K562 (cell line): Measurements from ENCODE around the gene LINGO3. TPM values are rescaled to one million over a fixed set of nuclear protein-coding genes. Genes with fewer than 3 reads are reported as not detected.

Experiments used
- ATAC-seq: fragments of 200-7000 bp; cut with Tn5 transposase; 3 replicates; pipeline ENCODE4 v1.9.1; 2020; ENCODE audit warnings: moderate library complexity
- BruUV-seq: library from RNA; stranded (reverse); fragments of 400-500 nt; replicated peaks from 2 replicates; lab custom pipeline; 2021; lab: Mats Ljungman, UMichigan
- CTCF ChIA-PET: fragments of 300-600 bp; formaldehyde crosslinking; extraction: SDS; loops from one replicate; lab custom pipeline; 2021; ENCODE audit warnings: low intra/inter-chr PET ratio; lab: Yijun Ruan, JAX
- POLR2A ChIA-PET: fragments of 300-600, 350-650 bp; sonication (Branson Sonifier 250); formaldehyde crosslinking; extraction: SDS; loops from one replicate; lab custom pipeline; 2021; ENCODE audit warnings: antibody characterized with exemption, inconsistent platforms; lab: Yijun Ruan, JAX
- DNase-seq, 4 experiments: peaks; one replicate each; pipeline versions ENCODE4 v3.0.0 to v3.0.0-alpha.2; 2011 to 2018; ENCODE audit warnings: low spot score in 3 of 4, mixed read lengths in 3 of 4; ENCODE audit errors: extremely low read depth in 1 of 4
- FAIRE-seq: peaks from 2 replicates; lab custom pipeline; 2011; peaks lifted over from hg19 to GRCh38; lab: Jason Lieb, UNC
- H2AFZ ChIP-seq: 2 replicates; pipeline ENCODE4 v1.6.0; 2011; ENCODE audit warnings: low read depth, low read length, control low read depth, inconsistent platforms
- H3K27ac ChIP-seq: fragments of 200-600 bp; 3 replicates; pipeline ENCODE4 v1.8.0; 2011; ENCODE audit warnings: low read depth, mild to moderate bottlenecking, control low read depth, inconsistent platforms, low read length, moderate library complexity, mixed read lengths; ENCODE audit errors: extremely low read depth
- H3K27me3 ChIP-seq, 2 experiments: fragments of 300-600 bp in 1 of 2; 2 replicates in 1 of 2; 3 replicates in 1 of 2; pipeline versions ENCODE4 v1.6.0 to v1.8.0; 2011; ENCODE audit warnings: inconsistent platforms in 2 of 2, low read length in 2 of 2, mild to moderate bottlenecking in 1 of 2, mixed read lengths in 1 of 2, moderate library complexity in 1 of 2; ENCODE audit not compliant: control insufficient read depth in 2 of 2, insufficient read depth in 2 of 2
- H3K36me3 ChIP-seq: fragments of 300-600 bp; 3 replicates; pipeline ENCODE4 v1.8.0; 2011; ENCODE audit warnings: mild to moderate bottlenecking, low read length, inconsistent platforms; ENCODE audit not compliant: control insufficient read depth, insufficient read depth
- H3K4me1 ChIP-seq, 2 experiments: fragments of 200-600 bp in 1 of 2; replicated peaks in 1 of 2; 2 replicates in 1 of 2; 3 replicates in 1 of 2; pipeline versions ENCODE4 v1.5.1 to v1.8.0; 2011; ENCODE audit warnings: inconsistent platforms in 2 of 2, low read length in 2 of 2, mild to moderate bottlenecking in 1 of 2, mixed read lengths in 1 of 2, moderate library complexity in 1 of 2; ENCODE audit not compliant: control insufficient read depth in 2 of 2, insufficient read depth in 2 of 2
- H3K4me2 ChIP-seq: 2 replicates; pipeline ENCODE4 v1.6.1; 2011; ENCODE audit warnings: low read length, control low read depth, inconsistent platforms, mixed read lengths; ENCODE audit not compliant: insufficient read depth
- H3K4me3 ChIP-seq: fragments of 200-600 bp; sonication (generic), shearing (Covaris generic); 2 replicates; pipeline ENCODE4 v1.5.1; 2016; ENCODE audit warnings: control low read depth, inconsistent platforms
- H3K79me2 ChIP-seq: fragments of 200-600 bp; 3 replicates; pipeline ENCODE4 v1.8.0; 2011; ENCODE audit warnings: low read length, inconsistent platforms; ENCODE audit not compliant: control insufficient read depth, insufficient read depth
- H3K9ac ChIP-seq, 2 experiments: 2 replicates each; pipeline versions ENCODE4 v1.6.0 to v1.6.1; 2011; ENCODE audit warnings: low read depth in 2 of 2, low read length in 2 of 2, control low read depth in 1 of 2, inconsistent platforms in 1 of 2, mild to moderate bottlenecking in 1 of 2, mixed read lengths in 1 of 2; ENCODE audit not compliant: insufficient read depth in 1 of 2
- H3K9me1 ChIP-seq: one replicate; pipeline ENCODE4 v1.6.0; 2011; ENCODE audit warnings: inconsistent platforms, mild to moderate bottlenecking, low read length, moderate library complexity; ENCODE audit not compliant: control insufficient read depth, insufficient read depth
- H3K9me3 ChIP-seq: replicated peaks from 2 replicates; pipeline ENCODE4 v1.5.1; 2011; ENCODE audit warnings: low read depth, low read length, inconsistent platforms; ENCODE audit not compliant: control insufficient read depth, insufficient read depth
- H4K20me1 ChIP-seq: replicated peaks from 2 replicates; pipeline ENCODE4 v1.6.1; 2011; ENCODE audit warnings: low read length, inconsistent platforms, mixed read lengths; ENCODE audit not compliant: control insufficient read depth, insufficient read depth
- ATF1 ChIP-seq, 2 experiments: fragments of 450-650 bp in 1 of 2; IDR thresholded peaks; 2 replicates each; pipeline ENCODE4 v1.6.1; 2016; ENCODE audit warnings: missing compliant biosample characterization in 1 of 2, missing genetic modification characterization in 1 of 2
- BHLHE40 ChIP-seq: IDR thresholded peaks from 2 replicates; pipeline ENCODE4 v1.6.1; 2011; ENCODE audit warnings: low read length, improper control_type of control experiment
- BRD4 ChIP-seq: fragments of 200-600 bp; sonication (generic); IDR thresholded peaks from 2 replicates; pipeline ENCODE4 v1.6.1; 2017; ENCODE audit warnings: inconsistent platforms
- COPS2 ChIP-seq: fragments of 450-650 bp; conservative IDR thresholded peaks from 2 replicates; pipeline ENCODE4 v1.6.1; 2016; ENCODE audit warnings: mild to moderate bottlenecking, moderate library complexity
- CREB5 ChIP-seq: fragments of 250-450 bp; sonication (Bioruptor Pico); IDR thresholded peaks from 2 replicates; pipeline ENCODE4 v1.5.0; 2020; ENCODE audit warnings: mild to moderate bottlenecking
- ID3 ChIP-seq, 2 experiments: fragments of 250-450 bp in 1 of 2; fragments of 450-650 bp in 1 of 2; sonication (Bioruptor Pico) in 1 of 2; IDR thresholded peaks; 2 replicates each; pipeline versions ENCODE4 v1.6.1 to v1.8.0; 2016 to 2021; ENCODE audit warnings: mild to moderate bottlenecking in 2 of 2, moderate library complexity in 2 of 2, missing compliant biosample characterization in 1 of 2, missing genetic modification characterization in 1 of 2
- MAZ ChIP-seq, 2 experiments: fragments of 450-650 bp in 1 of 2; sonication (generic) in 1 of 2; formaldehyde crosslinking; IDR thresholded peaks in 1 of 2; conservative IDR thresholded peaks in 1 of 2; 2 replicates each; pipeline versions ENCODE4 v1.4.0 to v1.5.0; 2020; ENCODE audit warnings: mild to moderate bottlenecking in 1 of 2, missing genetic modification reagents in 1 of 2
- MBD2 ChIP-seq: sonication (generic); IDR thresholded peaks from 2 replicates; pipeline ENCODE4 v1.6.1; 2016; ENCODE audit warnings: low read depth, borderline replicate concordance
- NONO ChIP-seq, 2 experiments: fragments of 200-400 bp in 1 of 2; fragments of 450-650 bp in 1 of 2; formaldehyde crosslinking in 1 of 2; IDR thresholded peaks; 2 replicates each; pipeline ENCODE4 v1.6.1; 2017; ENCODE audit warnings: low read depth in 2 of 2, mild to moderate bottlenecking in 2 of 2, moderate library complexity in 2 of 2, low read length in 1 of 2
- POLR2G ChIP-seq: fragments of 200-400 bp; formaldehyde crosslinking; IDR thresholded peaks from 2 replicates; pipeline ENCODE4 v1.6.1; 2017; ENCODE audit warnings: low read depth, mild to moderate bottlenecking, antibody characterized with exemption, low read length, moderate library complexity
- ZNF592 ChIP-seq: fragments of 450-650 bp; IDR thresholded peaks from 2 replicates; pipeline ENCODE4 v1.6.1; 2017; ENCODE audit warnings: antibody characterized with exemption, mild to moderate bottlenecking
- WGBS: fragments of 100-300 bp; shearing (Covaris generic); methylation state at CpG from one replicate; pipeline ENCODE4 v1.1.6; 2016; ENCODE audit warnings: low coverage, mixed read lengths; ENCODE audit not compliant: insufficient coverage; ENCODE audit errors: missing lambda C conversion rate; 5-methylcytosine and 5-hydroxymethylcytosine counted together
- in situ Hi-C: fragments of 300-500 bp; cut with MboI; formaldehyde crosslinking; loops from 4 replicates; pipeline ENCODE4 v1.15.0; 2018; ENCODE audit warnings: inconsistent platforms, mixed read lengths
- intact Hi-C: fragments of 100-400 bp; cut with micrococcal nuclease; formaldehyde crosslinking; loops from 2 replicates; pipeline ENCODE4 v1.14.2; 2022
- polyA plus RNA-seq, 8 experiments: library from polyadenylated mRNA; depleted of rRNA in 4 of 8; stranded (reverse) in 5 of 8; unstranded in 3 of 8; fragments of >200 nt; fragmentation: Nextera tagmentation in 2 of 8; fragmentation: Illumina TruSeq in 1 of 8; extraction: Ambion mirVana in 2 of 8; extraction: Trizol in 1 of 8; gene quantifications; 2 replicates each; pipeline versions ENCODE4 v1.2.1 to v1.2.3, GENCODE V29; 2011 to 2014; ENCODE audit warnings: inconsistent platforms in 1 of 8, missing spikeins in 1 of 8
- total RNA-seq, 7 experiments: library from RNA; depleted of rRNA in 6 of 7; stranded (reverse); fragments of >200 nt in 6 of 7; fragmentation: Illumina TruSeq in 2 of 7; extraction: Trizol in 2 of 7; gene quantifications; 2 replicates each; pipeline versions ENCODE4 v1.2.1 to v1.2.3, GENCODE V29; 2011 to 2021; ENCODE audit warnings: low replicate concordance in 1 of 7

Gene LINGO3
- total and polyA plus RNA-seq, 9 of the 15 experiments (the other 6 are each of a cell fraction or from before 2014, with no cell fraction given), result 0.03 to 0.05 (median 0.03) TPM; not detected in 6

- TF ChIP-seq BHLHE40 (peak; percentile 54), BRD4 (no peak), ID3 (CRISPR knock-in tag; IDR thresholded peaks at IDR 0.05) (no peak), ID3 (tag; IDR thresholded peaks at IDR 0.05) (0 out of 2 replicates have a peak, but pooled peaks have one; percentile 31)
These were observed 38.1 kb upstream of the LINGO3 start (continued) for GRCh38 chr19:2345794-2346663.

- no peaks in the 10 kb centered on the region for H3K9me1 ChIP-seq
- no TSS peak for BruUV-seq
- no peaks in the 10 kb centered on the region for H3K27me3 ChIP-seq
- in situ Hi-C loops (no loop called here), intact Hi-C loops (no loop called here)
- ChIA-PET CTCF (no interaction called here), POLR2A (interaction anchor here (1.2 kb wide), 2 partner anchors 10 to 13 kb away, joined by 3 read pairs; no protein-coding TSS in a partner anchor)
- no peaks in the 10 kb centered on the region for H4K20me1 ChIP-seq
- 98% methylated on average over 15 of the region's 17 CpGs for WGBS
- no peak for DNase-seq
- peaks cover 41% of the 10 kb centered on the region; the same call in 2 of the 3 replicates for H3K36me3 ChIP-seq
- 0 out of 2 replicates have a peak overlapping the region, but pooled peaks have one; percentile 33 for H3K4me2 ChIP-seq
- FAIRE-seq, result no peak
- no peaks in the 10 kb centered on the region for H3K79me2 ChIP-seq
- no peak for ATAC-seq
- no peak overlapping the region for H3K27ac ChIP-seq
- H3K9me3 ChIP-seq, result no peaks in the 10 kb centered on the region
- no peak overlapping the region for H3K4me3 ChIP-seq
- TF ChIP-seq COPS2 (no peak), NONO (IDR thresholded peaks at IDR 0.05; ENCODE audit: low read depth in 2 of 2, low read length in 1 of 2) (no peak), POLR2G (0 out of 2 replicates have a peak, but pooled peaks have one; percentile 1), MBD2 (no peak), ZNF592 (no peak), CREB5 (CRISPR knock-in tag) (no peak), MAZ (CRISPR knock-in tag; conservative IDR thresholded peaks at IDR 0.05 in 1 of 2, IDR thresholded peaks at IDR 0.05 in 1 of 2) (no peak), ATF1 (CRISPR knock-in tag; IDR thresholded peaks at IDR 0.05) (no peak), ATF1 (tag; IDR thresholded peaks at IDR 0.05) (no peak)
- peak overlapping the region in 1 of 2 experiments; percentile 68; a peak in 3 of 4 replicates for H3K9ac ChIP-seq
- no peak overlapping the region for H2AFZ ChIP-seq
- H3K4me1 ChIP-seq, result peaks cover 19 to 56% of the 10 kb centered on the region in 2 experiments; a peak in 4 of 5 replicates
These were observed 37.1 kb upstream of the LINGO3 start for GRCh38 chr19:2345076-2345475.
